Testis (tissue), 3 donors: ENCODE data around the gene SLC9A1. TPM values are rescaled to one million over a fixed set of nuclear protein-coding genes. Genes with fewer than 3 reads are reported as not detected.

Experiments used
- DNase-seq: peaks from one replicate; pipeline ENCODE4 v3.0.0-alpha.2; 2019
- H3K27ac ChIP-seq, 2 donors: fragments of 200-600 bp; sonication (generic); one replicate each; pipeline ENCODE4 v1.5.1; 2019
- H3K27me3 ChIP-seq: fragments of 200-600 bp; sonication (generic); one replicate; pipeline ENCODE4 v1.5.1; 2019
- H3K36me3 ChIP-seq: fragments of 200-600 bp; sonication (generic); one replicate; pipeline ENCODE4 v1.5.1; 2017; ENCODE audit warnings: low read depth; ENCODE audit errors: missing control alignments
- H3K4me1 ChIP-seq: fragments of 200-600 bp; sonication (generic); one replicate; pipeline ENCODE4 v1.5.1; 2019
- H3K4me3 ChIP-seq, 2 donors: fragments of 200-600 bp; sonication (generic); one replicate each; pipeline ENCODE4 v1.5.1; 2017 to 2019
- H3K9me3 ChIP-seq: fragments of 200-600 bp; sonication (generic); one replicate; pipeline ENCODE4 v1.5.1; 2017
- CTCF ChIP-seq, 3 experiments: fragments of 450-650 bp in 2 of 3; fragments of 200-600 bp in 1 of 3; sonication (generic) in 1 of 3; IDR thresholded peaks; one replicate each; pipeline ENCODE4 v1.5.1; 2016 to 2019; ENCODE audit warnings: antibody characterized with exemption in 3 of 3, mild to moderate bottlenecking in 2 of 3, moderate library complexity in 1 of 3
- POLR2A ChIP-seq: fragments of 450-650 bp; IDR thresholded peaks from one replicate; pipeline ENCODE4 v1.6.1; 2017; ENCODE audit warnings: antibody characterized with exemption, mild to moderate bottlenecking, moderate library complexity
- WGBS, 2 donors: methylation state at CpG; one replicate each; pipeline ENCODE4 v1.1.5; 2018; 5-methylcytosine and 5-hydroxymethylcytosine counted together
- intact Hi-C: fragments of 100-400 bp; cut with DNase I; formaldehyde crosslinking; loops from one replicate; pipeline ENCODE4 v1.15.1; 2023; ENCODE audit warnings: low total_unique reads
- polyA plus RNA-seq: library from polyadenylated mRNA; stranded (reverse); fragments of 350-450 nt; fragmentation: Illumina TruSeq; extraction: RNeasy Lipid Tissue Mini Kit (QIAGEN cat#74804); gene quantifications from one replicate; pipeline ENCODE4 v1.2.3, GENCODE V29; 2014; ENCODE audit warnings: low read depth, low replicate concordance; ENCODE audit not compliant: insufficient read depth
- total RNA-seq, 2 donors: library from RNA; depleted of rRNA; stranded (reverse); fragments of >200 nt; gene quantifications; one replicate each; pipeline ENCODE4 v1.2.3, GENCODE V29; 2016

SLC9A1 gene
- total and polyA plus RNA-seq, 3 donors from 2014 or later: 16.8 to 33.5 (median 26.4) TPM

DNA sequence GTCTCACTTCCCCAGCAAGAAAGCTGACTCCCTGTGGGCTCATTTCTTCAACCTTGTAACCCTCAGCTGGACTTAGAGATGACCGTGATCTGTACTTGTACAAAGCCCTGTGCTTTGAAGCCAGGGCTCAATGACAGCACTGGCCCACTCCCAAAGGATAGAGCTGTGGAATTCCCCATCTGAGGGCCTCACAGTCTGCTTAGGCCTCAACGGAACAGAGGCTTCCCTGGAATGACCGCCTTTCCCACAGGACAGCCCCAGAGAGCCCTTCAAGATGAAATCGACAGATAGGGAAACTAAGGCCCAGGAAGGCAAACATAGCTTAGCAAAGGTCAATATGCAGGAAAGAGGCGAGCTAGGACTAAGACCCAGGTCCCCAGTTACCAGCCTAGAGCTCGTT, 11.5 kb downstream of the SLC9A1 start:
- WGBS, 2 donors: 69% methylated on average over 6 of the region's 6 CpGs
- Histone ChIP-seq H3K27ac (no peak overlapping the region), H3K4me3 (no peak overlapping the region), H3K9me3 (no peaks in the 10 kb centered on the region), H3K27me3 (no peaks in the 10 kb centered on the region), H3K4me1 (peaks cover 31% of the 10 kb centered on the region), H3K36me3 (no peaks in the 10 kb centered on the region)
- TF ChIP-seq CTCF (IDR thresholded peaks at IDR 0.05): no peak
- no peak for TF ChIP-seq POLR2A
- no peak for DNase-seq
- intact Hi-C loops: no loop called here

DNA sequence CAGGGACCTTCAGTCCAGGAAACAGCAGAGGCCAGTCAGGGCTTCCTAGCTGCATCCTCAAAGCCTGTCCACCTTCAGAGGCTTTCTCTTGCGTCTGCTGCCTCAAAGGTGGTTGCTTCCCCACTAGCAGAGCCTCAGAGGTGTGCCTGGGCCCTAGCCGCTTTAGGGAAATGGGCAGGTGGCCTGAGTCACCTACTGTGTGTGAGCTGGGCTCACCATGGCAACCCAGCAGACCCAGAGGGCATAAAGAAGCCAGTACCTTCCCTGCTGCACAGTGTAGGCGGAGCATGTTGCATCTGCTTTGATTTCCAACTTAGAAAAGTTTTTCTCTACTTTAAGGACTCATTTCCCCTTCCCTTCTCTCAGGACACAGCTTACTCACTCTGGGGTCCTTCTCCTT, 12.5 kb downstream of the SLC9A1 start:
- Histone ChIP-seq H3K4me3 (no peak overlapping the region), H3K27ac (no peak overlapping the region), H3K27me3 (no peaks in the 10 kb centered on the region), H3K9me3 (no peaks in the 10 kb centered on the region), H3K4me1 (peaks cover 28% of the 10 kb centered on the region), H3K36me3 (no peaks in the 10 kb centered on the region)
- intact Hi-C loops: no loop called here
- DNase-seq: no peak
- TF ChIP-seq POLR2A: no peak
- TF ChIP-seq CTCF (IDR thresholded peaks at IDR 0.05): no peak
- 85 to 88% methylated on average over 3 of the region's 3 CpGs for WGBS, 2 donors

DNA sequence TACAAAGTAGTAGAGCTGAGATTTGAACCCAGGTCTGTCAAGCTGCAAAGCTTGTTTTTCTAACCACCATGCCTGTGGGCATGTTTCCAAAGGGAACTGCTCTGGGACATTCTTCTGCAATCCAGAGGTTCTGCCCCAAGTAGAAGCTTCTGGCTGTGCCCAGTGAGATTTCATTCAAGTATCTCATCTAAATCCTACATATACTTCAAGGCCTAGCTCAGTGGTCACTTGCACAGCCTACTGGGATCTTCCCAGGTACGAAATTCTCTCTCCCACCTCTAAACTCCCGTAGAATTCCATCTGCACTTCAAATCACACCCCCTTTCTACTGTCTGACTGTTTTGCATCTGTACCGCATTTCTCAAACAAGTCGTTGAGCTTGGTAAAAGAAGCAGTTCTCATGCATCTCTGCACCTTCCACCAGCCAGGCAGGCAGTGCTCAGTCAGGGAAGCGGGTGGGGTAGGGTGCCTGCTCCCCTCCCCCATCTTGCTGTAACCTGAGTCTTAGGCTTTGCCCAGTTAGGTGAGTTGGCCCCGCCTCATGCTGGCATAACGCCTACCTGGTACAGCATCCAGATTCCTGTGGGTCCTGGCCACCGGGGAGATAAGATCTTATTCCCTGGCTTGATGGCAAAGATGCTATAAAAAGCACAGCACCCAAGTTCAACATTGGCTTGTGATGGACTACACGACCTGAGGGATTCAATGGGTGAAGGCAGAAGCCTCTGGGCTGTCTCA, 13.5 kb downstream of the SLC9A1 start:
- Histone ChIP-seq H3K27ac (no peak overlapping the region), H3K36me3 (no peaks in the 10 kb centered on the region), H3K9me3 (no peaks in the 10 kb centered on the region), H3K4me1 (peaks cover 33% of the 10 kb centered on the region), H3K4me3 (no peak overlapping the region), H3K27me3 (no peaks in the 10 kb centered on the region)
- TF ChIP-seq POLR2A (no peak), CTCF (IDR thresholded peaks at IDR 0.05) (no peak)
- 90 to 92% methylated on average over 9 of the region's 9 CpGs for WGBS, 2 donors
- intact Hi-C loops: no loop called here
- no peak for DNase-seq

DNA sequence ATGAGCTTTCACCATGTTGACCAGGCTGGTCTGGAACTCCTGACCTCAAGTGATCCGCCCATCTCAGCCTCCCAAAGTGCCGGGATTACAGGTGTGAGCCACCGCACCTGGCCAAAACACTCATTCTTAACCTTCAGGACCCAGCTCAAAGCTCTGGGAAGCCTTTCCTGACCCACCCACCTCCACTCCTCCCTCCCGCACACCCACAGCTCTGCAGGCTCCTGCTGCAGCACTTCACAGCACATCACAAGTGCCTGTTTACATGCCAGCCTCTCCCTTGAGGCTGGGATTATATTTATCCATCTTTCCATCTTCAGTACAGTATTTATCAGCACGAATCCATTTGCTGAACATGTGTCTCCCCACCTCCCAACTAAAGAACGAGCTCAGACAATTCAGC, 14.9 kb downstream of the SLC9A1 start:
- intact Hi-C loops: no loop called here

More for the DNA sequence above, 14.9 kb downstream of the SLC9A1 start:
- no peak for DNase-seq
- TF ChIP-seq POLR2A: no peak
- TF ChIP-seq CTCF (IDR thresholded peaks at IDR 0.05): no peak
- H3K27ac ChIP-seq: no peak overlapping the region
- no peaks in the 10 kb centered on the region for H3K27me3 ChIP-seq
- WGBS, 2 donors: 90 to 98% methylated on average over 6 of the region's 6 CpGs
- no peaks in the 10 kb centered on the region for H3K9me3 ChIP-seq
- H3K4me3 ChIP-seq: no peak overlapping the region
- H3K36me3 ChIP-seq: no peaks in the 10 kb centered on the region
- H3K4me1 ChIP-seq: peaks cover 21% of the 10 kb centered on the region
